Measurements from ENCODE around the gene COL4A1.
"Not testable (repeated sequence)": the region's sequence is repeated elsewhere in the genome, so short reads cannot be mapped to it uniquely, and the experiment has no call there.

Gene COL4A1

DNA sequence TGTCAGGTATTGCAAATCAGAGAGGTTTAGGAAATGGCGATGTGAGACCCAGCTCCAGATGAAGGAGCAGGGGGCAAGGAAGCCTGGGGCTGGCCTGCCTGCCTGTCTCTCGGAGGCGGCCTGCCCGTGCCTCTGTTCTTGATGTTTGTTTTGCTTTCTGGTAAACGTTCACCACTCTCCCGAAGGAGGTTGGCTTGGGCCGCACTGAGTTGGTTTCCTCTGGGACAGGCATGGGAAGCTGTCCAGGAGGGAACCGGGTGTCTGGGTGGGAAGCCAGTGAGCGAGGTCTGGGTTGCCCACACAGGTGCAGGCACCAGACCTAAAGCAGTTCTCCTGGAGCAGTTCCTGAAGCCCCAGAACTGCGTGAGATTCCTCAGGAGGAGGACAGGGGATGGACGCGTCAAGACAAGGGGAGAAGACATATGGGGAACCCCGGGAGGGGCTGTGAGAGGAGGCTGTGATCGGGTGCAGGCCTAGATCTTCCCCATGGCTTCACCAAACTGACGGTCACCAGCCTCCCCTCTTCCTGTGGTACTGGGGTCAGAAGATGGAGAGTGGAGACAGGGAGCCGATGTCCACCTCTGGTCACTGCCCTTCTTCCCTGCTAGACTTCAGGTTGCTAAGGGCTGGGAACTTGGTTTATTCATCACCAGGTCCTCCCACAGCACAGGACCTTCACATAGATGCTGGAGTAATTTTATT, 15.3 kb upstream of the COL4A1 start:
- no peak for DNase-seq

DNA sequence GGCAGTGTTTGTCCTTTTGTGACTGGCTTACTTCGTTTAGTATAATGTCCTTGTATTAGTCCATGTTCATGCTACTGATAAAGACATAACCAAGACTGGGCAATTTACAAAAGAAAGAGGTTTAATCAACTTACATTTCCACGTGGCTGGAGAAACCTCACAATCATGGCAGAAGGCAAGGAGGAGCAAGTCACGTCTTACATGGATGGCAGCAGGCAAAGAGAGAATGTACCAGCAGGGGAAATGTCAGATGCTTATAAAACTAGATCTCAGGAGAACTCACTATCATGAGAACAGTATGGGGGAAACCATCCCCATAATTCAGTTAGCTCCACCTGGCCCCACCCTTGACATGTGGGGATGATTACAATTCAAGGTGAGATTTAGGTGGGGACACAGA, 14.6 kb upstream of the COL4A1 start:
- not testable (repeated sequence) for DNase-seq

GRCh38 chr13:110320645-110321044, 13.7 kb upstream of the COL4A1 start:
- DNase-seq: no peak

DNA sequence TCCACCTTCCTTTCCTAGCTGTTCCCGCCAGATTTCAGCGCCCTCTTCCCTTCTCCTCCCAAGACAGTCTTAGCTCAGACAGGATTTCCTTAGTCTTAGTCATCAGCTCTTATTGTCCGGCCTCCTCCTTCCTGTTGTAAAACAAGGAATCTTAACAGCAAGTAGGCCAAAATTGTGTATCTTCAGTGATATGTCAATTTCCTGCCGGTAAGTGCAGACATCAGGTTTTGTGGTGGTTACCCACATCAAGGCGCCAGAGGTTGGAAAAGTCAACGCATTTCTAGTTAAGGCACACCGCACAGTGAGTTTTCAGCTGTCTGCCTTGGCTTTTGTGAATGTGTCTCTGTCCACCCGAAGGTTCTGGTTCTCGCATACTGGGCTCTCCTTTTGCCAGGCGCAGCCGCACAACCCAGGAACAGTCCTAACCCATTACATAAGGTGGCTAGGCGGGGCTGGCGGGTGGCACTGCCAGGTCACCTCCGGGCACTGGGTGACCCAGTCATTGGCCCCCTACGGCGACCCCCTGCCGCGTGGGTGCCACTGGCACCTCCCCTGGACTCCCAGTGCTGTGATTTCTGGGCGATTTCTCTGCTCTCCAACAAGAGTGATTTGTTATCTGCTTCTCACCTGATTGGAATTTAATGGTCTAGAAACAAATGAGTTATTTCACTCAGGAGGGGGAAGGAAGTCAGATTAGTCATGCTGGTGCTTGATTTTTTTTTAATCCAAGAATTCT, 13.0 kb upstream of the COL4A1 start:
- DNase-seq: no peak

DNA sequence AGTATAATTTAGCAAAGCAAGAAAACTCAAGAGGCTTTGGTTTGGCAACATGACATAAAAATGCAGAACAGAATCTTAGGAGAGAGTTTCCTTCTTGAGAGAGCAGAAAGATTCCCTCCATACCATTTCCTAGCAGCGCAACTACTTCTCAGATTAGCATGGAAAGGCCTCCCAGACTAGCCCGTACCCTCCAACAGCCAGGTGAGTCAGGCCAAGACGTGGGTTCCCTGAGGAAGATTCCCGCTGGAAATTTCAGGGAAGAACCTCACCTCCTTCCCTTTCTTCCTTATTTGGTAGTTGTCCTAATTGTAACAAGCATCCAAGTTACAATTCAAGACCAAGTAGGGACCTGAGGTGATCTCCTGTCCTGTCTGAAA, 12.4 kb upstream of the COL4A1 start:
- DNase-seq: no peak

- DNase-seq: no peak
Observed at GRCh38 chr13:110318920-110319319, 12.0 kb upstream of the COL4A1 start.

DNA sequence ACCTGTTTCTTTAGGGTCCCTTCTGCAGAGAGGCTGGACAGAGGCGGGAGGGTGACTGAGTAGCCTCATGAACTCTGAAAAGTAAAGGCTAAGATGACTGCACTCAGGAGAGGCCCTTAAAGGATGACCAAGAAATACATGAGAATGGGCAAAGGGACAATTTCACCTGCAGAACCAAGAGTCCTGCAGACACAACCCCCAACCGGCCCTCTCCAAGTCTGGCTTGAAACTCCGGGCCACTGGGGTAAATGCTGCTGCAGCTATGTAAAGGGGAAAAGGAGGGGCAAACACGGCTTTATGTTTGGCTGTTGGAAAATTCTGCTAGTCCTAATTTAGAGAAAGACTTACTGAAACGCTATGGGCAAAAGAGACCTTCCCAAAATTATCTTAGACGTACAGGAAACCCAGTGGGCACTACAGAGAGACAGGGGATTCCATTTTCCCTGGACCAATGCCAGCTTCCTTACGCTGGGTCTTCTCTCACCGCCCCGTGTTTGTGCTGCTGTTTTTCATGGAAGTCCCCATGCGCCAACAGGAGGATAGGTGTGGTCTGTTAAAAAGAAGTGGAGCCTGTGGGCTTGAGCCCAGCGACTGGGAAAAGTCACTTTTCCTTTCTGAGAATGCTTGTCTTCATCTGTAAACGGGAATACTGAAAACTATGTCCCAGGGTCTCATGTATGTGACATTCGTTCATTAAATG, 10.7 kb upstream of the COL4A1 start:
- DNase-seq: no peak

DNA sequence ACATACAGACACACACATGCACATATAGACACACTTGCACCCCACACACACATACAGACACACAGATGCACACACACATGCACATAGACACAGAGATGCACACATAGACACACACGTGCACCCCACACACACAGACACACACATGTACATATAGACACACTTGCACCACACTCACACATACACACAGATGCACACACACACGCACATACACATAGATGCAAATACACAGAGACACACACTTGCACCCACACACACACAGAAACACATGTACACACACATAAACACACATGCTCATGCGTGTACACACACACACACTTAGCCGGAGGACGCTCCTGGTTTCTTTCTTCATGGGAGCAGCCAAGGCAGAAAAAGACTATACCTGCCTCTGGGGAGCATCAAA, 10.1 kb upstream of the COL4A1 start:
- no peak for DNase-seq

DNA sequence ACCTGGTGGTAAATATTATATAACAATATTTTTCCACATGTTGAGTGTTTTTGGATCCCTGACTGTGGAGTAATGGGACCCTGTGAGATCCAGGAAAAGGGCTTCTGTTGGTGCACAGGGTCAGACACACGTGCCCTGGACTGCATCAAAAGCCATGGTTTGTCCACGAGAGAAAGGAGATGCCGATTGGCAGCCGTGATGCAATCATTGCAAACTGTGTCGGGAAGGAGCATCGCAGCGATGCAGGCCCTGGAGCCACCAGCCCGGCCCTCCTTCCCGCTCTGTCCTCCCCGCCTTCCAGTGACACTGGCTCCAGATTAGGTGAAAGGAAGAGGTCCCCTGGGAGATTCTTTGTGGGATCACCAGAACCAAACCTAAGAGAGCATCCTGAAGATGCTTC, 9.2 kb upstream of the COL4A1 start:
- no peak for DNase-seq

GRCh38 chr13:110314516-110315245, 7.7 kb upstream of the COL4A1 start:
- no peak for DNase-seq

GRCh38 chr13:110313733-110314132, 6.8 kb upstream of the COL4A1 start:
- DNase-seq: not testable (repeated sequence)

DNA sequence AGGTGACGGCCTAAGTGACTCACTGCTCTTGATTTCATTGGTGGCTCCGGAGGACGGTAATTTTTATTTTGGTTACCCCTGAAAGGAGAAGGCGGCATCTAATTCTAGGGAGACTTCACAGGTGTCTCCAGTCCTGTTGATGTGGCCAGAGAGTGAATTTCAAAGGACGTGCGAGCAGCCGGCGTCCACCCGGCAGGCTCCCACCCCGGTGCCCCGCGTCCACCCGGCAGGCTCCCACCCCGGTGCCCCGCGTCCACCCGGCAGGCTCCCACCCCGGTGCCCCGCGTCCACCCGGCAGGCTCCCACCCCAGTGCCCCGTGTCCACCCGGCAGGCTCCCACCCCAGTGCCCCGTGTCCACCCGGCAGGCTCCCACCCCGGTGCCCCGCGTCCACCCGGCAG, 6.3 kb upstream of the COL4A1 start:
- DNase-seq: not testable (repeated sequence)

GRCh38 chr13:110312339-110313031, 5.5 kb upstream of the COL4A1 start:
- no peak for DNase-seq

DNA sequence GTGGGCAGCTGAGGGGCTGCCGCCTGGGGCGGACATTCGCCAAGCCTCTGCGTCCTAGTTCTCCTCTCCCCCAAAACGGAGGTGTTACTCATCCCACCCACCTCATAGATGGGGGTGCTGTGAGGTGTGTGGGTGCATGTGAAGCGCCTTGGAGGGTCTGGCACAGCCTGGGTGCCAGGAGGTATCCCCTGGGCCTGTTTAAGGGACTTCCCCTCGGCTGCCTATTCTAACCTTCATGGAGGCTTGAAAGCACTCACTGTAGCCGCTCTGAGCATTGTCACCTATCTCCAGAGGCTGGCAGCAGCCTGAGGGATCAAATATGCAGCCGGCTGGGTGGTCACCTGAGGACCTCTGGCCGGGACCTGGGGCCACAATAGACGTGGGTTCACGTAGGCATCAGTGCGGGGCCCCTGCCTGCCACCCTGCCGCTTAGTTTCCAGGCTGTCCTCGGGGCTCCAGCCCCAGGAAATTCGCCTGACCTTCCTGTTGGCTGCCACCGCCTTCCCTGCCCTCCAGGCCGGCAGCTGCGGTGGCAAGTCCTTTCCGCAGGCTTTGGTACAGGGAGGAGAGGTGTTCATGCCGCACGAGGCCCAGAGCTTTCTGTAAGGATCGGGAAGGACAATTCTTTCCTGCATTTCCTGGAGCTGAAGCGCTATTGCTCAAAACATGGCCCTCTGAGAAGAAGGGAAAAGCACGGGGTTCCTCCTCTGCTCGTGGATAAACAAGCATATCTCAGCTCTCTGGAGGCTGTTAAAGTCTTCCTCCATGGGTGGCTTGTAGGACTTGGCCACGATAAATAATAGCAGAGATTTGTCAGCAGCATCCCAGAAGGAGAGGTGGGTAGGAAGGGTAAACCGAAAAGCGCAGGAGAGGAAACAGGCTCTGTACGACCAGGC, 4.7 kb upstream of the COL4A1 start:
- DNase-seq: no peak

- no peak for DNase-seq
Observed at GRCh38 chr13:110310541-110311442, 3.8 kb upstream of the COL4A1 start.

DNA sequence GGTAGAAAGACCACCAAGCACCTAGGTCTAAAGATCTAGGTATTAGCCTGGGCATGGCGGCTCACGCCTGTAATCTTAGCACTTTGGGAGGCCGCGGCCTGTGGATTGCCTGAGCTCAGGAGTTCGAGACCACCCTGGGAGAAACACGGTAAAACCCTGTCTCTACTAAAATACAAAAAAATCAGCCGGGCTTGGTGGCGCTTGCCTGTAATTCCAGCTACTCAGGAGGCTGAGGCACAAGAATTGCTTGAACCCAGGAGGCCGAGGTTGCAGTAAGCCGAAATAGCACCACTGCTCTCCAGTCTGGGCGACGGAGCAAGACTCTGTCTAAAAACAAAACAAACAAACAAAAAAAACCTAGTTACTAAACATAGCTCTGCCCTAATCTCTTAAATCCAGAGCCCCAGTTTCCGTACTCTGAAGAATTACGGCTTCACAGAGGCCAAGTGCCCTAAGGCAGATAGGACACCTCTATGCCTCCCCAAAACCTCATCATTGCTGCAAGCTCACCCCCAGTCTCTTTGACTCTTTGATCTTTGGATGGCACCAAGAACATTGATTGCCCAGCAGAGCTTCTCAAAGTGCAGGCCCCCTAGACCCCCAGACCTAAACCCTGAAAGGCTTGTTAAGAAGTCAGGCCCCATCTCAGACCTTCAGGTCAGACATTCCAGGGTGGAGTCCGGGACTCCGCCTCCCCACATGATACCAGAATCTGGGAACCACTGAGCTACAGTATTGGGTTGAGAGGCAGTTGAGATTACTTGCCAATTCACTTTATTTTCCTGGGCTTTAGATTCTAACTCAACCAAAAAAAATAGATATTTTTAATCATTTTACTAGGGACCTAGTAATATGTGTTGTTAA, 2.9 kb upstream of the COL4A1 start:
- DNase-seq: no peak

- DNase-seq: no peak
Observed at GRCh38 chr13:110308656-110309359, 1.9 kb upstream of the COL4A1 start.

DNA sequence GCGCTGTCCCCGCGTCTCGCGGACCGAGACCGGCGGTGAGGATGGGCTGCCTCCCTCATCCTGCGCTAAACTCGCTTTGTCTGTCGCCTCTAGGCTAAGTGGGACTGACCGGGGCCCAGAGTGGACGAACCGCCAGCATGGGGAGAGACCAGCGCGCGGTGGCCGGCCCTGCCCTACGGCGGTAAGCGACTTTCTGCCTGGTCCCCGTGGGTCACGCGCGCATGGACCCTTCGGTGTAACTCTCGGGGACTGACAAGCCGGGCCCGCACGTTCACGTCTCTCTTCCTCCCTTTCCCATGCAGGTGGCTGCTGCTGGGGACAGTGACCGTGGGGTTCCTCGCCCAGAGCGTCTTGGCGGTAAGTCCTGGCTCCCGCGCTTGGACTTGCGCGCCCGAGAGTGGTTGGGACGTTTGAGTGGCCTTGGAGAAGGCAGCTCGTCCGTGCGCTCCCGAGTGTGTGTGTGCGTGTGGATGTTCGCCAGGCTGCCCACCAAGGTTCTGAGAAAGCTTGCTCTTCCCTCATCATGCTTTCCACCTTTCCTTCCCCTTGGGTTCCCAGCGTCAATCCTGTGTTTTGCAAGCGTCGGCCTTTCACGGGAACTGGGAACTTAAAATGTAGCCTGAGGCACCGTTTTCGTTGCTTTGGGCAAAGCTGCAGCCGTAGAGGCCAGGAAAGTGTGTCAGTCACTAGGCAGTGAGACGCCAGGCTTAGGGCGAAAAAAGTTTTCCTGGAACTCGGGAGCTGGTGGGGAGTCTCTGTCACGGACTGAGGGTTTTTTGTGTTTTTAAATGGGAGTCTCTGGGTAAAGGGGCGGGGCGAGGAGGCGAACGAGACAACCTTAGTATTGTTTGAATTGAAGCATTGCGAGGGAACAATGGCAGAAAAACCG, 1.1 kb upstream of the COL4A1 start:
- no peak for DNase-seq
